K562 (cell line): ENCODE measurements around the gene ECT2L. TPM values are rescaled to one million over a fixed set of nuclear protein-coding genes. Genes with fewer than 3 reads are reported as not detected.
A peak's percentile ranks its signal among the peaks of the same experiment; 100 is the strongest.

Experiments used
- ATAC-seq: fragments of 200-7000 bp; cut with Tn5 transposase; 3 replicates; pipeline ENCODE4 v1.9.1; 2020; ENCODE audit warnings: moderate library complexity
- BruUV-seq: library from RNA; stranded (reverse); fragments of 400-500 nt; replicated peaks from 2 replicates; lab custom pipeline; 2021; lab: Mats Ljungman, UMichigan
- CTCF ChIA-PET: fragments of 300-600 bp; formaldehyde crosslinking; extraction: SDS; loops from one replicate; lab custom pipeline; 2021; ENCODE audit warnings: low intra/inter-chr PET ratio; lab: Yijun Ruan, JAX
- POLR2A ChIA-PET: fragments of 300-600, 350-650 bp; sonication (Branson Sonifier 250); formaldehyde crosslinking; extraction: SDS; loops from one replicate; lab custom pipeline; 2021; ENCODE audit warnings: antibody characterized with exemption, inconsistent platforms; lab: Yijun Ruan, JAX
- DNase-seq, 4 experiments: peaks; one replicate each; pipeline versions ENCODE4 v3.0.0 to v3.0.0-alpha.2; 2011 to 2018; ENCODE audit warnings: low spot score in 3 of 4, mixed read lengths in 3 of 4; ENCODE audit errors: extremely low read depth in 1 of 4
- FAIRE-seq: peaks from 2 replicates; lab custom pipeline; 2011; peaks lifted over from hg19 to GRCh38; lab: Jason Lieb, UNC
- H2AFZ ChIP-seq: 2 replicates; pipeline ENCODE4 v1.6.0; 2011; ENCODE audit warnings: low read depth, low read length, control low read depth, inconsistent platforms
- H3K27ac ChIP-seq: fragments of 200-600 bp; 3 replicates; pipeline ENCODE4 v1.8.0; 2011; ENCODE audit warnings: low read depth, mild to moderate bottlenecking, control low read depth, inconsistent platforms, low read length, moderate library complexity, mixed read lengths; ENCODE audit errors: extremely low read depth
- H3K27me3 ChIP-seq, 2 experiments: fragments of 300-600 bp in 1 of 2; 2 replicates in 1 of 2; 3 replicates in 1 of 2; pipeline versions ENCODE4 v1.6.0 to v1.8.0; 2011; ENCODE audit warnings: inconsistent platforms in 2 of 2, low read length in 2 of 2, mild to moderate bottlenecking in 1 of 2, mixed read lengths in 1 of 2, moderate library complexity in 1 of 2; ENCODE audit not compliant: control insufficient read depth in 2 of 2, insufficient read depth in 2 of 2
- H3K36me3 ChIP-seq: fragments of 300-600 bp; 3 replicates; pipeline ENCODE4 v1.8.0; 2011; ENCODE audit warnings: mild to moderate bottlenecking, low read length, inconsistent platforms; ENCODE audit not compliant: control insufficient read depth, insufficient read depth
- H3K4me1 ChIP-seq, 2 experiments: fragments of 200-600 bp in 1 of 2; replicated peaks in 1 of 2; 2 replicates in 1 of 2; 3 replicates in 1 of 2; pipeline versions ENCODE4 v1.5.1 to v1.8.0; 2011; ENCODE audit warnings: inconsistent platforms in 2 of 2, low read length in 2 of 2, mild to moderate bottlenecking in 1 of 2, mixed read lengths in 1 of 2, moderate library complexity in 1 of 2; ENCODE audit not compliant: control insufficient read depth in 2 of 2, insufficient read depth in 2 of 2
- H3K4me2 ChIP-seq: 2 replicates; pipeline ENCODE4 v1.6.1; 2011; ENCODE audit warnings: low read length, control low read depth, inconsistent platforms, mixed read lengths; ENCODE audit not compliant: insufficient read depth
- H3K4me3 ChIP-seq: fragments of 200-600 bp; sonication (generic), shearing (Covaris generic); 2 replicates; pipeline ENCODE4 v1.5.1; 2016; ENCODE audit warnings: control low read depth, inconsistent platforms
- H3K79me2 ChIP-seq: fragments of 200-600 bp; 3 replicates; pipeline ENCODE4 v1.8.0; 2011; ENCODE audit warnings: low read length, inconsistent platforms; ENCODE audit not compliant: control insufficient read depth, insufficient read depth
- H3K9ac ChIP-seq, 2 experiments: 2 replicates each; pipeline versions ENCODE4 v1.6.0 to v1.6.1; 2011; ENCODE audit warnings: low read depth in 2 of 2, low read length in 2 of 2, control low read depth in 1 of 2, inconsistent platforms in 1 of 2, mild to moderate bottlenecking in 1 of 2, mixed read lengths in 1 of 2; ENCODE audit not compliant: insufficient read depth in 1 of 2
- H3K9me1 ChIP-seq: one replicate; pipeline ENCODE4 v1.6.0; 2011; ENCODE audit warnings: inconsistent platforms, mild to moderate bottlenecking, low read length, moderate library complexity; ENCODE audit not compliant: control insufficient read depth, insufficient read depth
- H3K9me3 ChIP-seq: replicated peaks from 2 replicates; pipeline ENCODE4 v1.5.1; 2011; ENCODE audit warnings: low read depth, low read length, inconsistent platforms; ENCODE audit not compliant: control insufficient read depth, insufficient read depth
- H4K20me1 ChIP-seq: replicated peaks from 2 replicates; pipeline ENCODE4 v1.6.1; 2011; ENCODE audit warnings: low read length, inconsistent platforms, mixed read lengths; ENCODE audit not compliant: control insufficient read depth, insufficient read depth
- CBX1 ChIP-seq: sonication (generic); IDR thresholded peaks from 2 replicates; pipeline ENCODE4 v1.6.1; 2016; ENCODE audit warnings: antibody characterized with exemption, low read depth, mild to moderate bottlenecking
- CTCF ChIP-seq, 3 experiments: IDR thresholded peaks in 2 of 3; conservative IDR thresholded peaks in 1 of 3; 2 replicates each; pipeline ENCODE4 v1.5.1; 2011 to 2012; ENCODE audit warnings: low read length in 3 of 3, mild to moderate bottlenecking in 3 of 3, control low read depth in 2 of 3, improper control_type of control experiment in 1 of 3, inconsistent platforms in 1 of 3, low read depth in 1 of 3, mixed read lengths in 1 of 3, moderate library complexity in 1 of 3; ENCODE audit not compliant: insufficient read depth in 2 of 3
- FOXO4 ChIP-seq: fragments of 450-650 bp; formaldehyde crosslinking; IDR thresholded peaks from 2 replicates; pipeline ENCODE4 v1.4.0; 2020; ENCODE audit warnings: mild to moderate bottlenecking, moderate library complexity
- POLR2B ChIP-seq: fragments of 450-650 bp; IDR thresholded peaks from 2 replicates; pipeline ENCODE4 v1.6.1; 2018; ENCODE audit warnings: low read depth; ENCODE audit not compliant: partially characterized antibody
- POLR3G ChIP-seq: IDR thresholded peaks from 2 replicates; pipeline ENCODE4 v1.6.1; 2011; ENCODE audit not compliant: insufficient read length, insufficient replicate concordance; ENCODE audit errors: extremely low read depth
- RAD21 ChIP-seq, 2 experiments: fragments of 250-450 bp in 1 of 2; fragments of 450-650 bp in 1 of 2; sonication (Bioruptor Pico) in 1 of 2; formaldehyde crosslinking in 1 of 2; IDR thresholded peaks in 1 of 2; conservative IDR thresholded peaks in 1 of 2; 2 replicates each; pipeline versions ENCODE4 v1.4.0 to v1.8.0; 2020 to 2022; ENCODE audit warnings: mild to moderate bottlenecking in 2 of 2, moderate library complexity in 1 of 2
- SNRNP70 ChIP-seq: fragments of 200-400 bp; formaldehyde crosslinking; optimal IDR thresholded peaks from 2 replicates; pipeline ENCODE3; 2017; ENCODE audit warnings: low read depth, low read length
- ZNF740 ChIP-seq, 3 experiments: fragments of 200-800 bp in 1 of 3; sonication (Bioruptor generic) in 1 of 3; sonication (generic) in 1 of 3; formaldehyde crosslinking in 1 of 3; IDR thresholded peaks; 2 replicates each; pipeline versions ENCODE4 v1.6.1 to v1.8.0; 2016 to 2022; ENCODE audit warnings: mild to moderate bottlenecking in 2 of 3, missing compliant biosample characterization in 2 of 3, missing genetic modification characterization in 2 of 3, missing genetic modification reagents in 1 of 3
- WGBS: fragments of 100-300 bp; shearing (Covaris generic); methylation state at CpG from one replicate; pipeline ENCODE4 v1.1.6; 2016; ENCODE audit warnings: low coverage, mixed read lengths; ENCODE audit not compliant: insufficient coverage; ENCODE audit errors: missing lambda C conversion rate; 5-methylcytosine and 5-hydroxymethylcytosine counted together
- in situ Hi-C: fragments of 300-500 bp; cut with MboI; formaldehyde crosslinking; loops from 4 replicates; pipeline ENCODE4 v1.15.0; 2018; ENCODE audit warnings: inconsistent platforms, mixed read lengths
- intact Hi-C: fragments of 100-400 bp; cut with micrococcal nuclease; formaldehyde crosslinking; loops from 2 replicates; pipeline ENCODE4 v1.14.2; 2022
- polyA plus RNA-seq, 8 experiments: library from polyadenylated mRNA; depleted of rRNA in 4 of 8; stranded (reverse) in 5 of 8; unstranded in 3 of 8; fragments of >200 nt; fragmentation: Nextera tagmentation in 2 of 8; fragmentation: Illumina TruSeq in 1 of 8; extraction: Ambion mirVana in 2 of 8; extraction: Trizol in 1 of 8; gene quantifications; 2 replicates each; pipeline versions ENCODE4 v1.2.1 to v1.2.3, GENCODE V29; 2011 to 2014; ENCODE audit warnings: inconsistent platforms in 1 of 8, missing spikeins in 1 of 8
- total RNA-seq, 7 experiments: library from RNA; depleted of rRNA in 6 of 7; stranded (reverse); fragments of >200 nt in 6 of 7; fragmentation: Illumina TruSeq in 2 of 7; extraction: Trizol in 2 of 7; gene quantifications; 2 replicates each; pipeline versions ENCODE4 v1.2.1 to v1.2.3, GENCODE V29; 2011 to 2021; ENCODE audit warnings: low replicate concordance in 1 of 7

The ECT2L gene
- total and polyA plus RNA-seq, 9 of the 15 experiments (the other 6 are each of a cell fraction or from before 2014, with no cell fraction given) = 0.03 to 0.04 TPM; not detected in 7

GRCh38 chr6:138800377-138801150 lies 4.7 kb downstream of the ECT2L start:
- no peaks in the 10 kb centered on the region for H4K20me1 ChIP-seq
- peak; percentile 23 for FAIRE-seq
- H3K4me1 ChIP-seq = peaks cover 0 to 6% of the 10 kb centered on the region in 2 experiments; a peak in 2 of 5 replicates
- no TSS peak for BruUV-seq
- H2AFZ ChIP-seq = no peak overlapping the region
- H3K9ac ChIP-seq = no peak overlapping the region
- ChIA-PET POLR2A (interaction anchor here (1.3 kb wide), 1 partner anchor 10 kb away, joined by 6 read pairs; no protein-coding TSS in a partner anchor), CTCF (no interaction called here)
- no peaks in the 10 kb centered on the region for H3K79me2 ChIP-seq
- H3K27me3 ChIP-seq = peaks cover 32 to 44% of the 10 kb centered on the region in 2 experiments
- in situ Hi-C loops = no loop called here
- intact Hi-C loops = no loop called here
- H3K27ac ChIP-seq = no peak overlapping the region
- peak; percentile 63 for ATAC-seq
- peak in 1 of 4 experiments; percentile 9 for DNase-seq
- H3K4me3 ChIP-seq = no peak overlapping the region
- H3K36me3 ChIP-seq = no peaks in the 10 kb centered on the region
- H3K9me1 ChIP-seq = no peaks in the 10 kb centered on the region
- H3K9me3 ChIP-seq = no peaks in the 10 kb centered on the region
- WGBS = 0% methylated on average over 2 of the region's 2 CpGs
- no peak overlapping the region for H3K4me2 ChIP-seq
- TF ChIP-seq SNRNP70 = no peak
- TF ChIP-seq POLR3G = no peak
- 0 out of 4 replicates have a peak, but pooled peaks of 1 of the 2 experiments have one; percentile 33 for TF ChIP-seq RAD21 (CRISPR knock-in tag; conservative IDR thresholded peaks at IDR 0.05 in 1 of 2, IDR thresholded peaks at IDR 0.05 in 1 of 2)
- peak in 2 of 3 experiments; percentile 17 to 33; a peak in 2 of 6 replicates for TF ChIP-seq CTCF (IDR thresholded peaks at IDR 0.05 in 2 of 3, conservative IDR thresholded peaks at IDR 0.05 in 1 of 3; ENCODE audit: insufficient read depth in 2 of 3, low read depth in 1 of 3, low read length in 3 of 3)
- TF ChIP-seq FOXO4 (CRISPR knock-in tag) = no peak
- no peak for TF ChIP-seq CBX1
- TF ChIP-seq ZNF740 (CRISPR knock-in tag; IDR thresholded peaks at IDR 0.05) = no peak
- TF ChIP-seq ZNF740 (tag; IDR thresholded peaks at IDR 0.05) = no peak
- no peak for TF ChIP-seq POLR2B
